Ascending aorta (tissue), 2 donors: Measurements from ENCODE around the gene GRM6. TPM values are rescaled to one million over a fixed set of nuclear protein-coding genes. Genes with fewer than 3 reads are reported as not detected.
A peak's percentile ranks its signal among the peaks of the same experiment; 100 is the strongest.

Experiments used
- DNase-seq, 2 donors: peaks; one replicate each; pipeline ENCODE4 v3.0.0-alpha.2; 2019; ENCODE audit warnings: low spot score in 2 of 2
- H3K27ac ChIP-seq, 2 donors: fragments of 200-600 bp; sonication (generic); one replicate each; pipeline ENCODE4 v1.5.1; 2016 to 2017; ENCODE audit warnings: mild to moderate bottlenecking in 1 of 2
- H3K27me3 ChIP-seq: fragments of 200-600 bp; sonication (generic); one replicate; pipeline ENCODE4 v1.5.1; 2017
- H3K36me3 ChIP-seq, 2 donors: fragments of 200-600 bp; sonication (generic); one replicate each; pipeline ENCODE4 v1.5.1; 2016
- H3K4me1 ChIP-seq, 2 donors: fragments of 200-600 bp; sonication (generic); one replicate each; pipeline ENCODE4 v1.5.1; 2016 to 2017; ENCODE audit warnings: mild to moderate bottlenecking in 1 of 2
- H3K4me3 ChIP-seq, 2 donors: fragments of 200-600 bp; sonication (generic); one replicate each; pipeline ENCODE4 v1.5.1; 2016 to 2017; ENCODE audit warnings: mild to moderate bottlenecking in 1 of 2
- H3K9me3 ChIP-seq, 2 donors: fragments of 200-600 bp; sonication (generic); one replicate each; pipeline ENCODE4 v1.5.1; 2016
- CTCF ChIP-seq, 3 experiments: fragments of 200-600 bp in 2 of 3; fragments of 450-650 bp in 1 of 3; sonication (generic) in 2 of 3; IDR thresholded peaks; one replicate each; pipeline ENCODE4 v1.5.1; 2016 to 2019; ENCODE audit warnings: antibody characterized with exemption in 3 of 3, mild to moderate bottlenecking in 1 of 3, moderate library complexity in 1 of 3
- intact Hi-C: fragments of 100-400 bp; cut with DNase I; formaldehyde crosslinking; loops from one replicate; pipeline ENCODE4 v1.15.1; 2023
- total RNA-seq: library from RNA; depleted of rRNA; stranded (reverse); fragments of >200 nt; gene quantifications from one replicate; pipeline ENCODE4 v1.1.0, GENCODE V29; 2016

GRM6 gene
- total RNA-seq, 1 donor from 2014 or later = not detected

GRCh38 chr5:178981381-178981780, 13.7 kb downstream of the GRM6 start:
- no peak overlapping the region for H3K4me3 ChIP-seq
- no peaks in the 10 kb centered on the region for H3K4me1 ChIP-seq
- intact Hi-C loops = no loop called here
- no peak for DNase-seq
- H3K27me3 ChIP-seq = no peaks in the 10 kb centered on the region
- no peak overlapping the region for H3K27ac ChIP-seq
- TF ChIP-seq CTCF (IDR thresholded peaks at IDR 0.05) = no peak
- H3K36me3 ChIP-seq = peaks cover 0 to 15% of the 10 kb centered on the region in 2 donors
- peaks cover 57 to 95% of the 10 kb centered on the region in 2 donors for H3K9me3 ChIP-seq

- intact Hi-C loops = no loop called here
- Histone ChIP-seq H3K9me3 (peaks cover 57 to 100% of the 10 kb centered on the region in 2 donors), H3K27me3 (no peaks in the 10 kb centered on the region), H3K36me3 (peaks cover 12 to 47% of the 10 kb centered on the region in 2 donors), H3K4me3 (no peak overlapping the region), H3K4me1 (no peaks in the 10 kb centered on the region), H3K27ac (no peak overlapping the region)
- DNase-seq = no peak
- no peak for TF ChIP-seq CTCF (IDR thresholded peaks at IDR 0.05)
Observed at GRCh38 chr5:178965465-178966055, 29.6 kb downstream of the GRM6 start.

- TF ChIP-seq CTCF (IDR thresholded peaks at IDR 0.05) = no peak
- Histone ChIP-seq H3K36me3 (peaks cover 0 to 8% of the 10 kb centered on the region in 2 donors), H3K9me3 (peaks cover 30 to 49% of the 10 kb centered on the region in 2 donors), H3K4me1 (peaks cover 0 to 4% of the 10 kb centered on the region in 2 donors), H3K27me3 (no peaks in the 10 kb centered on the region), H3K27ac (peak overlapping the region; percentile 41 to 73), H3K4me3 (peak overlapping the region; percentile 62 to 74)
- intact Hi-C loops = loop anchor here (2.0 to 10.0 kb wide), 3 partner anchors 83 to 123 kb away; partner anchors contain the start of genes ZNF354B and ZNF354C
- no peak for DNase-seq
Observed at GRCh38 chr5:178941361-178941760, 53.8 kb downstream of the GRM6 start.

- peak; percentile 35 to 91 for DNase-seq
- intact Hi-C loops = loop anchor here (2.0 to 10.0 kb wide), 3 partner anchors 83 to 124 kb away; partner anchors contain the start of genes ZNF354B and ZNF354C
- no peak for TF ChIP-seq CTCF (IDR thresholded peaks at IDR 0.05)
- Histone ChIP-seq H3K36me3 (peaks cover 0 to 2% of the 10 kb centered on the region in 2 donors), H3K27ac (peak within 1 kb of the TSS; percentile 73 to 84), H3K9me3 (peaks cover 36 to 52% of the 10 kb centered on the region in 2 donors), H3K27me3 (no peaks in the 10 kb centered on the region), H3K4me3 (peak within 1 kb of the TSS; percentile 62 to 74), H3K4me1 (peaks cover 0 to 4% of the 10 kb centered on the region in 2 donors)
Observed at GRCh38 chr5:178940569-178941360, 54.4 kb downstream of the GRM6 start, which contains the start of gene ZNF454. Gene ZNF454, plus strand, starts transcription at chr5:178941198. Its CDS starts 1,594 bp downstream, at chr5:178942792.

GRCh38 chr5:178931846-178932760, 63.0 kb downstream of the GRM6 start:
- no peak for TF ChIP-seq CTCF (IDR thresholded peaks at IDR 0.05)
- Histone ChIP-seq H3K27ac (no peak overlapping the region), H3K9me3 (peaks cover 98 to 100% of the 10 kb centered on the region in 2 donors), H3K36me3 (peaks cover 28 to 64% of the 10 kb centered on the region in 2 donors), H3K27me3 (no peaks in the 10 kb centered on the region), H3K4me3 (no peak overlapping the region), H3K4me1 (no peaks in the 10 kb centered on the region)
- intact Hi-C loops = no loop called here
- no peak for DNase-seq
